ENCODE measurements around the gene SUSD3. TPM values are rescaled to one million over a fixed set of nuclear protein-coding genes. Genes with fewer than 3 reads are reported as not detected.

Gene SUSD3
- total RNA-seq, 1 experiment from 2014 or later = 11.9 TPM

GRCh38 chr9:93077811-93078210 lies 19.3 kb downstream of the SUSD3 start (continued):
- TF ChIP-seq MLX (CRISPR knock-in tag; IDR thresholded peaks at IDR 0.05) (no peak), ZNF281 (CRISPR knock-in tag; IDR thresholded peaks at IDR 0.05) (no peak), GRHL2 (CRISPR knock-in tag; IDR thresholded peaks at IDR 0.05; ENCODE audit: insufficient replicate concordance, severe bottlenecking) (no peak), E2F5 (CRISPR knock-in tag; IDR thresholded peaks at IDR 0.05) (no peak), KAT7 (CRISPR knock-in tag; IDR thresholded peaks at IDR 0.05; ENCODE audit: borderline replicate concordance) (no peak), MXD4 (CRISPR knock-in tag; IDR thresholded peaks at IDR 0.05; ENCODE audit: borderline replicate concordance) (no peak), NR1H2 (CRISPR knock-in tag; IDR thresholded peaks at IDR 0.05) (no peak)

- CTCF ChIA-PET = interaction anchor here (1.0 kb wide), 1 partner anchor 20 kb away, joined by 3 read pairs; no protein-coding TSS in a partner anchor
- no peaks in the 10 kb centered on the region for H3K36me3 Mint-ChIP-seq
- no peak for ATAC-seq
Measured at GRCh38 chr9:93079371-93079770, 20.9 kb downstream of the SUSD3 start.

GRCh38 chr9:93080406-93080805 lies 21.9 kb downstream of the SUSD3 start:
- ChIA-PET POLR2A (no interaction called here), CTCF (interaction anchor here (0.6 to 1.5 kb wide), 2 partner anchors 28 to 935 kb away, joined by 3 to 4 read pairs; no protein-coding TSS in a partner anchor)
- no peak overlapping the region for H3K4me3 Mint-ChIP-seq
- 0 out of 2 replicates have a peak, but pooled peaks cover 2% of the 10 kb centered on the region for H3K4me1 Mint-ChIP-seq
- H3K9me3 Mint-ChIP-seq = peaks cover 1% of the 10 kb centered on the region
- peak; percentile 7 for DNase-seq (ENCODE audit: low spot score)
- ATAC-seq = no peak
- H3K36me3 Mint-ChIP-seq = peaks cover 2% of the 10 kb centered on the region; the same call in 1 of the 2 replicates
- TF ChIP-seq ZNF416 (CRISPR knock-in tag; IDR thresholded peaks at IDR 0.05) (no peak), ELF4 (CRISPR knock-in tag; IDR thresholded peaks at IDR 0.05; ENCODE audit: low read depth) (no peak), NFYB (CRISPR knock-in tag; conservative IDR thresholded peaks at IDR 0.05; ENCODE audit: low read depth) (no peak), SMAD4 (CRISPR knock-in tag; IDR thresholded peaks at IDR 0.05) (no peak), ERG (CRISPR knock-in tag; IDR thresholded peaks at IDR 0.05) (no peak), CTCF (IDR thresholded peaks at IDR 0.05) (no peak), ZSCAN18 (CRISPR knock-in tag; IDR thresholded peaks at IDR 0.05) (no peak), KAT7 (CRISPR knock-in tag; IDR thresholded peaks at IDR 0.05; ENCODE audit: borderline replicate concordance) (no peak), MXD4 (CRISPR knock-in tag; IDR thresholded peaks at IDR 0.05; ENCODE audit: borderline replicate concordance) (no peak), RORB (CRISPR knock-in tag; IDR thresholded peaks at IDR 0.05) (no peak), NFE2L1 (CRISPR knock-in tag; IDR thresholded peaks at IDR 0.05) (no peak), FOXP1 (CRISPR knock-in tag; IDR thresholded peaks at IDR 0.05; ENCODE audit: borderline replicate concordance) (no peak), MAX (CRISPR knock-in tag; IDR thresholded peaks at IDR 0.05) (no peak), SOX15 (CRISPR knock-in tag; IDR thresholded peaks at IDR 0.05) (no peak), TCF7 (CRISPR knock-in tag; IDR thresholded peaks at IDR 0.05; ENCODE audit: low read depth) (no peak), TP53 (CRISPR knock-in tag; IDR thresholded peaks at IDR 0.05) (no peak)
- H3K27ac Mint-ChIP-seq = no peak overlapping the region
- no peaks in the 10 kb centered on the region for H3K27me3 Mint-ChIP-seq (ENCODE audit: low read depth)

More at GRCh38 chr9:93079371-93079770, 20.9 kb downstream of the SUSD3 start:
- Mint-ChIP-seq H3K27me3 (ENCODE audit: low read depth) (no peaks in the 10 kb centered on the region), H3K4me1 (0 out of 2 replicates have a peak, but pooled peaks cover 5% of the 10 kb centered on the region), H3K27ac (no peak overlapping the region), H3K9me3 (no peaks in the 10 kb centered on the region), H3K4me3 (no peak overlapping the region)
- no peak for TF ChIP-seq RORB (CRISPR knock-in tag; IDR thresholded peaks at IDR 0.05)
- TF ChIP-seq ZBTB21 (CRISPR knock-in tag; IDR thresholded peaks at IDR 0.05; ENCODE audit: borderline replicate concordance) = no peak
- TF ChIP-seq ZMAT4 (CRISPR knock-in tag; IDR thresholded peaks at IDR 0.05) = no peak
- no peak for TF ChIP-seq SOX15 (CRISPR knock-in tag; IDR thresholded peaks at IDR 0.05)
- no peak for TF ChIP-seq ZNF396 (CRISPR knock-in tag; IDR thresholded peaks at IDR 0.05; ENCODE audit: borderline replicate concordance)
- TF ChIP-seq SP1 (CRISPR knock-in tag; conservative IDR thresholded peaks at IDR 0.05) = no peak
- TF ChIP-seq SMAD3 (CRISPR knock-in tag; IDR thresholded peaks at IDR 0.05; ENCODE audit: borderline replicate concordance) = no peak
- POLR2A ChIA-PET = interaction anchor here (0.6 to 1.1 kb wide), 2 partner anchors 67 to 116 kb away, joined by 3 to 6 read pairs; no protein-coding TSS in a partner anchor
- no peak for DNase-seq (ENCODE audit: low spot score)
